Ishikawa (cell line): ENCODE data around the gene KIF19.

ENCODE experiments used
- CREB1 ChIP-seq: IDR thresholded peaks from 2 replicates; pipeline ENCODE4 v1.6.1; 2012; ENCODE audit warnings: low read depth
- EGR1 ChIP-seq: IDR thresholded peaks from 2 replicates; pipeline ENCODE4 v1.6.1; 2012
- EP300 ChIP-seq: IDR thresholded peaks from 2 replicates; pipeline ENCODE4 v1.6.1; 2012; ENCODE audit warnings: borderline replicate concordance
- FOXM1 ChIP-seq: IDR thresholded peaks from 2 replicates; pipeline ENCODE4 v1.6.1; 2012; ENCODE audit warnings: low read depth, borderline replicate concordance
- MAX ChIP-seq: IDR thresholded peaks from 2 replicates; pipeline ENCODE4 v1.6.1; 2012
- NFIC ChIP-seq: IDR thresholded peaks from 2 replicates; pipeline ENCODE4 v1.6.1; 2012
- RAD21 ChIP-seq: IDR thresholded peaks from 2 replicates; pipeline ENCODE4 v1.6.1; 2012; ENCODE audit warnings: low read depth
- TAF1 ChIP-seq: IDR thresholded peaks from 2 replicates; pipeline ENCODE4 v1.6.1; 2012; ENCODE audit warnings: low read depth, mild to moderate bottlenecking
- TCF12 ChIP-seq: IDR thresholded peaks from 2 replicates; pipeline ENCODE4 v1.6.1; 2012; ENCODE audit warnings: low read depth
- TEAD4 ChIP-seq: IDR thresholded peaks from 2 replicates; pipeline ENCODE4 v1.6.1; 2012
- YY1 ChIP-seq: IDR thresholded peaks from 2 replicates; pipeline ENCODE4 v1.6.1; 2012; ENCODE audit warnings: low read depth
- TF ChIP-seq, protein P1 (sequence below): IDR thresholded peaks from 2 replicates; pipeline ENCODE4 v1.6.1; 2012; ENCODE audit warnings: low read depth, mild to moderate bottlenecking

- no peak for TF ChIP-seq NFIC
- TF ChIP-seq FOXM1: no peak
- no peak for TF ChIP-seq MAX
- no peak for TF ChIP-seq YY1
- TF ChIP-seq TAF1: no peak
- no peak for TF ChIP-seq RAD21
- TF ChIP-seq, protein P1, sequence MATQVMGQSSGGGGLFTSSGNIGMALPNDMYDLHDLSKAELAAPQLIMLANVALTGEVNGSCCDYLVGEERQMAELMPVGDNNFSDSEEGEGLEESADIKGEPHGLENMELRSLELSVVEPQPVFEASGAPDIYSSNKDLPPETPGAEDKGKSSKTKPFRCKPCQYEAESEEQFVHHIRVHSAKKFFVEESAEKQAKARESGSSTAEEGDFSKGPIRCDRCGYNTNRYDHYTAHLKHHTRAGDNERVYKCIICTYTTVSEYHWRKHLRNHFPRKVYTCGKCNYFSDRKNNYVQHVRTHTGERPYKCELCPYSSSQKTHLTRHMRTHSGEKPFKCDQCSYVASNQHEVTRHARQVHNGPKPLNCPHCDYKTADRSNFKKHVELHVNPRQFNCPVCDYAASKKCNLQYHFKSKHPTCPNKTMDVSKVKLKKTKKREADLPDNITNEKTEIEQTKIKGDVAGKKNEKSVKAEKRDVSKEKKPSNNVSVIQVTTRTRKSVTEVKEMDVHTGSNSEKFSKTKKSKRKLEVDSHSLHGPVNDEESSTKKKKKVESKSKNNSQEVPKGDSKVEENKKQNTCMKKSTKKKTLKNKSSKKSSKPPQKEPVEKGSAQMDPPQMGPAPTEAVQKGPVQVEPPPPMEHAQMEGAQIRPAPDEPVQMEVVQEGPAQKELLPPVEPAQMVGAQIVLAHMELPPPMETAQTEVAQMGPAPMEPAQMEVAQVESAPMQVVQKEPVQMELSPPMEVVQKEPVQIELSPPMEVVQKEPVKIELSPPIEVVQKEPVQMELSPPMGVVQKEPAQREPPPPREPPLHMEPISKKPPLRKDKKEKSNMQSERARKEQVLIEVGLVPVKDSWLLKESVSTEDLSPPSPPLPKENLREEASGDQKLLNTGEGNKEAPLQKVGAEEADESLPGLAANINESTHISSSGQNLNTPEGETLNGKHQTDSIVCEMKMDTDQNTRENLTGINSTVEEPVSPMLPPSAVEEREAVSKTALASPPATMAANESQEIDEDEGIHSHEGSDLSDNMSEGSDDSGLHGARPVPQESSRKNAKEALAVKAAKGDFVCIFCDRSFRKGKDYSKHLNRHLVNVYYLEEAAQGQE: no peak
- TF ChIP-seq EP300: no peak
- no peak for TF ChIP-seq TEAD4
- TF ChIP-seq EGR1: no peak
- no peak for TF ChIP-seq CREB1
- no peak for TF ChIP-seq TCF12
These were observed 1.5 kb upstream of the KIF19 start for GRCh38 chr17:74324521-74324920.
